ENCODE data around the gene SLC7A4. TPM values are rescaled to one million over a fixed set of nuclear protein-coding genes. Genes with fewer than 3 reads are reported as not detected.

The SLC7A4 gene
- total RNA-seq, 1 experiment from 2014 or later: not detected

DNA sequence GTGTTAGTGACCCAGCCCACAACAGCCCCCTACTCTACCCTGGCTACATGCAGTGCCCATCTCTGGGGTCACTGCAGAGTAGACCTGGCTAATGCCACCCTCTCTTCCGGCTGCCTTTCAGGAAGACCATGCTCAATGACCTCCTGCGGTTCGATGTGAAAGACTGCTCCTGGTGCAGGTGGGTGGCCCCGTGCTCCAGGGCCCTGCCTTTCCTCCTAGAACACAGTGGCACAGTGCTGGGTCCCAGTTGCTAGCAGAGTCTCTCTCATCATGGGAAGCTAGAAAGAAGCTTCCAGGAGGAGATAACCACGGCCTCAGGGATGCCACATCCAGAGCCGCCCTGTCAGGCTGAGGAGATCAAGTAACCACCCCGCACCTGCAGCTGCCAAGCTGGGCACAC lies 46.6 kb downstream of the SLC7A4 start:
- DNase-seq (ENCODE audit: unreplicated experiment): no peak
- no peaks in the 10 kb centered on the region for H3K27me3 Mint-ChIP-seq (ENCODE audit: insufficient read depth, unreplicated experiment)
- H3K4me3 Mint-ChIP-seq (ENCODE audit: unreplicated experiment): no peak overlapping the region
- no TSS peak for BruUV-seq (replicated peaks)
- H3K36me3 Mint-ChIP-seq (ENCODE audit: insufficient read depth, unreplicated experiment): peaks cover 18% of the 10 kb centered on the region
- peaks cover 8% of the 10 kb centered on the region for H3K4me1 Mint-ChIP-seq (ENCODE audit: insufficient read depth, unreplicated experiment)
- ChIA-PET CTCF (interaction anchor here (0.6 kb wide), 1 partner anchor 117 kb away, joined by 3 read pairs; no protein-coding TSS in a partner anchor), POLR2A (no interaction called here)
- no peak overlapping the region for H3K27ac Mint-ChIP-seq (ENCODE audit: low read depth, unreplicated experiment)
- TF ChIP-seq, protein P1, sequence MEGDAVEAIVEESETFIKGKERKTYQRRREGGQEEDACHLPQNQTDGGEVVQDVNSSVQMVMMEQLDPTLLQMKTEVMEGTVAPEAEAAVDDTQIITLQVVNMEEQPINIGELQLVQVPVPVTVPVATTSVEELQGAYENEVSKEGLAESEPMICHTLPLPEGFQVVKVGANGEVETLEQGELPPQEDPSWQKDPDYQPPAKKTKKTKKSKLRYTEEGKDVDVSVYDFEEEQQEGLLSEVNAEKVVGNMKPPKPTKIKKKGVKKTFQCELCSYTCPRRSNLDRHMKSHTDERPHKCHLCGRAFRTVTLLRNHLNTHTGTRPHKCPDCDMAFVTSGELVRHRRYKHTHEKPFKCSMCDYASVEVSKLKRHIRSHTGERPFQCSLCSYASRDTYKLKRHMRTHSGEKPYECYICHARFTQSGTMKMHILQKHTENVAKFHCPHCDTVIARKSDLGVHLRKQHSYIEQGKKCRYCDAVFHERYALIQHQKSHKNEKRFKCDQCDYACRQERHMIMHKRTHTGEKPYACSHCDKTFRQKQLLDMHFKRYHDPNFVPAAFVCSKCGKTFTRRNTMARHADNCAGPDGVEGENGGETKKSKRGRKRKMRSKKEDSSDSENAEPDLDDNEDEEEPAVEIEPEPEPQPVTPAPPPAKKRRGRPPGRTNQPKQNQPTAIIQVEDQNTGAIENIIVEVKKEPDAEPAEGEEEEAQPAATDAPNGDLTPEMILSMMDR (IDR thresholded peaks at IDR 0.05; ENCODE audit: unreplicated experiment): no peak
- intact Hi-C loops (cut with micrococcal nuclease): no loop called here
- no peaks in the 10 kb centered on the region for H3K9me3 Mint-ChIP-seq (ENCODE audit: unreplicated experiment)

DNA sequence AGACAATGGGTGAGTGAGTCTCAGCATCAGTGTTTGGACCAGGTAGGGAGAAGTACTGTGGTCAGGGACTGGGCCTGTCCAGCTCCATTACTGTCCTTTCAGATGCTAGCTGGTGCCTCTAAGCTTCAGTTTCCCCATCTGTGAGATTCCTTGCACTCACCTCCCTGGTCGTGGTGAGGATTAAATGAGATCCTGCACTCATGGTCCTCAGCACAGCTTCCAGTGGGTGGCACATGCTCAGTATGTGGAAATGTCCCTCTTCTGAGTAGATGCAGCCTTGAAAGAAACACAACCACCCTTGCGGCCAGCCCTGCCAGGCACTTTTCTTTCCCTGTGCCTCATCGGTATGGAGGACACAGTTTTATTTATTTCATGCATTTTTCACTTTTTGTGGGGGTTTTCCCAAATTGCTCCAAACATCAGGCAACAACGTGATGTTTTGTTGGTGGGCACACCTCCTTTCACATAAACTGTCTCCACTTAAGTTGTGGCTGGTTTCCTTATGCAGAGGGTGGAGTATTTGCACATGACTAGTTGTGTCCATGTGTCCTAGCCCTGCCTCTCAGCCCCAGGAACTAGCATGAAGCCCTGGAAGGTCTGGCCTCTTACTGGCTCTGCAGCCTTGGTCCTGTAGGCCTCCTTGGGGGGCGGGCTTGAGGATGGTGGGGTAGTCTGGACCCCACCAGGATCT lies 49.1 kb downstream of the SLC7A4 start:
- DNase-seq (ENCODE audit: unreplicated experiment): no peak
- intact Hi-C loops (cut with micrococcal nuclease): no loop called here
- H3K27me3 Mint-ChIP-seq (ENCODE audit: insufficient read depth, unreplicated experiment): no peaks in the 10 kb centered on the region
- H3K9me3 Mint-ChIP-seq (ENCODE audit: unreplicated experiment): peaks cover 8% of the 10 kb centered on the region
- ChIA-PET CTCF (interaction anchor here (0.7 to 1.6 kb wide), 2 partner anchors 22 to 97 kb away, joined by 3 to 9 read pairs; no protein-coding TSS in a partner anchor), POLR2A (interaction anchor here (0.9 to 2.8 kb wide), 6 partner anchors 16 to 79 kb away, joined by 3 to 15 read pairs (median 6); no protein-coding TSS in a partner anchor)
- BruUV-seq (replicated peaks): no TSS peak
- H3K36me3 Mint-ChIP-seq (ENCODE audit: insufficient read depth, unreplicated experiment): peaks cover 24% of the 10 kb centered on the region
- peak overlapping the region; percentile 37 for H3K27ac Mint-ChIP-seq (ENCODE audit: low read depth, unreplicated experiment)
- TF ChIP-seq, protein P1 (IDR thresholded peaks at IDR 0.05; ENCODE audit: unreplicated experiment): no peak
- peaks cover 8% of the 10 kb centered on the region for H3K4me1 Mint-ChIP-seq (ENCODE audit: insufficient read depth, unreplicated experiment)
- H3K4me3 Mint-ChIP-seq (ENCODE audit: unreplicated experiment): peak overlapping the region; percentile 88

DNA sequence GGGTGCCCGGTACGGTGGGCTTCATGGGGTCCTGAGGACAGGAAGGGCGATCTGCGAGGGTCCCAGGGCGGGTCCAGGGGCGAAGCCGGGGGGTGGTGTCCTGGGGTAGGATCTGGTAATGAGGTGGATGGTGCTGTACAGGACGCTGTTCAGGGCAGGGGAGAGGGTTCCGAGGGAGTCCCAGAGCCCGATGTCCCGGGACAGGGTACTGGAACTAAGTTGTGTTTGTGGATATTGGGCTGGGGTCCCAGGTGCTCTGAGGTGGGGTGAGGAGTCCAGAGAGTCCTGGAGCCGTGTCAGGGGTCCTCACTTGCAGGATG lies 49.8 kb downstream of the SLC7A4 start:
- intact Hi-C loops (cut with micrococcal nuclease): no loop called here
- H3K27ac Mint-ChIP-seq (ENCODE audit: low read depth, unreplicated experiment): peak overlapping the region; percentile 37
- H3K4me3 Mint-ChIP-seq (ENCODE audit: unreplicated experiment): peak overlapping the region; percentile 88
- no peaks in the 10 kb centered on the region for H3K27me3 Mint-ChIP-seq (ENCODE audit: insufficient read depth, unreplicated experiment)
- CTCF ChIA-PET: interaction anchor here (0.6 to 1.6 kb wide), 12 partner anchors 14 to 1801 kb away, joined by 3 to 9 read pairs (median 3); partner anchors contain the start of gene AIFM3
- POLR2A ChIA-PET: interaction anchor here (0.5 to 3.4 kb wide), 22 partner anchors 11 to 691 kb away, joined by 3 to 24 read pairs (median 4); partner anchors contain the start of gene THAP7
- DNase-seq (ENCODE audit: unreplicated experiment): no peak
- TF ChIP-seq, protein P1 (IDR thresholded peaks at IDR 0.05; ENCODE audit: unreplicated experiment): no peak
- peaks cover 24% of the 10 kb centered on the region for H3K36me3 Mint-ChIP-seq (ENCODE audit: insufficient read depth, unreplicated experiment)
- BruUV-seq (replicated peaks): TSS peak; percentile 36
- peaks cover 8% of the 10 kb centered on the region for H3K9me3 Mint-ChIP-seq (ENCODE audit: unreplicated experiment)
- H3K4me1 Mint-ChIP-seq (ENCODE audit: insufficient read depth, unreplicated experiment): peaks cover 8% of the 10 kb centered on the region

DNA sequence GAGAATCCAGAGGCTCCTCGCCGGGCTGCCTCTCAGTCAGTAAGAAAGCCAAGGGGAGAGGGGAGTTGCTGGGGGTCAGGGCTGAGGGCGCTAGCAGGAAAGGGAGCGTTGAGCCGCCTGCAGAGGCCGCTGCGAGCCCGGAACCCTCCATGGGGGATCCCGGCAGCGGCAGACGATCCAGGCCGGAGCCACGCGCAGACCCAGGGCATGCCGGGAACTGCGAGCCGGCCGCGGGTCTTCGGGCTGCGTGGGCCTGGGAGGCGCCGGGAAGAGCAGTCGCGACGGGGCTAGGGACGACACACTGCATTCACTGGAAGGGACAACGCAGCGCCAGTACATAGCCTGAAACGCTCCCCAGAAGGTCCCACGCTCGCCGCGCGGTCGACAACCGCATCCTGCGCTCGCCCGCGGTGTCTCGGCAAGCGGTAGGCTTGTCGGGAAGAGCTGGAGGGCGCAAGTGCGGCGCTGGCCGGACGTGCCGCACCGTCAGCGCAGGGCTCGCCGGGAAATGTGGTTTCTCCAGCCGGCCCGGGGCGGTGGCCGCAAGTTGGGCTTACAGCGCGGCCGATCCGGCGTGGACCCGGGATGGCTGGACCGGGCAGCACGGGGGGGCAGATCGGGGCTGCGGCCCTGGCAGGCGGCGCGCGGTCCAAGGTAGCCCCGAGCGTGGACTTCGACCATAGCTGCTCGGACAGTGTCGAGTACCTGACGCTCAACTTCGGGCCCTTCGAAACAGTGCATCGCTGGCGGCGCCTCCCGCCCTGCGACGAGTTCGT lies 50.4 kb downstream of the SLC7A4 start, which contains the start of gene LZTR1:
LZTR1 (plus strand) TSS at position 511 of the 776 bp plus-strand sequence; CDS start at position 586, 75 bp downstream.
- BruUV-seq (replicated peaks): no TSS peak
- DNase-seq (ENCODE audit: unreplicated experiment): peak; percentile 79
- Mint-ChIP-seq H3K4me1 (ENCODE audit: insufficient read depth, unreplicated experiment) (peaks cover 8% of the 10 kb centered on the region), H3K4me3 (ENCODE audit: unreplicated experiment) (peak within 1 kb of the TSS; percentile 88), H3K27ac (ENCODE audit: low read depth, unreplicated experiment) (peak within 1 kb of the TSS; percentile 37), H3K27me3 (ENCODE audit: insufficient read depth, unreplicated experiment) (no peaks in the 10 kb centered on the region), H3K36me3 (ENCODE audit: insufficient read depth, unreplicated experiment) (peaks cover 24% of the 10 kb centered on the region), H3K9me3 (ENCODE audit: unreplicated experiment) (peaks cover 8% of the 10 kb centered on the region)
- TF ChIP-seq, protein P1 (IDR thresholded peaks at IDR 0.05; ENCODE audit: unreplicated experiment): peak; percentile 29
- intact Hi-C loops (cut with micrococcal nuclease): no loop called here
- CTCF ChIA-PET: interaction anchor here (0.6 to 1.6 kb wide), 15 partner anchors 14 to 1802 kb away, joined by 3 to 9 read pairs (median 3); partner anchors contain the start of gene AIFM3
- POLR2A ChIA-PET: interaction anchor here (0.5 to 3.4 kb wide), 25 partner anchors 10 to 744 kb away, joined by 3 to 24 read pairs (median 4); partner anchors contain the start of genes CRKL and THAP7
